NCI-H1930 (cell line): ENCODE results near the gene FAM89B.

Experiments
- DNase-seq, 2 experiments: peaks; one replicate each; lab custom pipeline; 2025; lab: John Stamatoyannopoulos, UW

Gene FAM89B

DNA sequence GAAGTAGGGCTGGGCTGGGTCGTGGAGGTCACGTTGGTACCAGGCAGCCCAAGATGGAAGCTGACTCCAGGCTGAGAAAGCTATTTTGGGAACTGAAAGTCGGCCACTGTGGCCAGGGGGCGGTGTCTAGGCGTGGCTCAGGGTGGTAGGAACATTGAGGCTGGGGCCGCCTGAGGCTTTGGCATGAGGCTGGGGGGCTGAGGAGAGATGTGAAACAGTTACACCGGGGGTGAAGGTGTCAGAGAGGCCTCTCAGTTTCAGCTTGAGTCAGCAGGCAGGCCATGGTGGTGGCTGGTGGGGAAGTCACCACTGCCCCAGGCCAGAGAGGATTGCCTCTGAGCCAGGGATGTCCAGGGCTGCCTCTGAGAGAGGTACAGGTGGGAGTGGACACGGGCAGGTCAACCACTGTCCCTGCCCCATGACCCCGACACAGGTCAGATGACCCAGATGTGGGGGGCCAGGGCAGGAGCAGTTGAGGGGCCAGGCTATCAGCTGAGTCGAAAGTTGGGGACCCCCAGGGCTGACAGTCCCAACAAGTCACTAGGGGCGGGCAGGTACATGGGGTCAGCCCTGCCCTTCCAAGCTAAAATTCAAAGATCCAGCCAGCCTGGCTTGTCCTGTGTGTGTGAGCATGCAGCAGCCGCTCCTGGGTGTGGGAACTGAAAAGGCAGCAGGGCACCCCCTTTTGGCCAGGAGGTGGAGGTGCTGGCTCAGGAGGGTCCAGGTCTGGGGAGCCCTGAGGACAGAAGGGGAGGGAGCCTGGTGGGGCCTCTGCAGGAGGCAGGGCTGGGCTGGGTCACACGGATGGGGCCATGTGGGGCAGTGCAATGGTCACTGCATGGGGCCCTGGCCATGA, 16.1 kb downstream of the FAM89B start:
- no peak for DNase-seq

DNA sequence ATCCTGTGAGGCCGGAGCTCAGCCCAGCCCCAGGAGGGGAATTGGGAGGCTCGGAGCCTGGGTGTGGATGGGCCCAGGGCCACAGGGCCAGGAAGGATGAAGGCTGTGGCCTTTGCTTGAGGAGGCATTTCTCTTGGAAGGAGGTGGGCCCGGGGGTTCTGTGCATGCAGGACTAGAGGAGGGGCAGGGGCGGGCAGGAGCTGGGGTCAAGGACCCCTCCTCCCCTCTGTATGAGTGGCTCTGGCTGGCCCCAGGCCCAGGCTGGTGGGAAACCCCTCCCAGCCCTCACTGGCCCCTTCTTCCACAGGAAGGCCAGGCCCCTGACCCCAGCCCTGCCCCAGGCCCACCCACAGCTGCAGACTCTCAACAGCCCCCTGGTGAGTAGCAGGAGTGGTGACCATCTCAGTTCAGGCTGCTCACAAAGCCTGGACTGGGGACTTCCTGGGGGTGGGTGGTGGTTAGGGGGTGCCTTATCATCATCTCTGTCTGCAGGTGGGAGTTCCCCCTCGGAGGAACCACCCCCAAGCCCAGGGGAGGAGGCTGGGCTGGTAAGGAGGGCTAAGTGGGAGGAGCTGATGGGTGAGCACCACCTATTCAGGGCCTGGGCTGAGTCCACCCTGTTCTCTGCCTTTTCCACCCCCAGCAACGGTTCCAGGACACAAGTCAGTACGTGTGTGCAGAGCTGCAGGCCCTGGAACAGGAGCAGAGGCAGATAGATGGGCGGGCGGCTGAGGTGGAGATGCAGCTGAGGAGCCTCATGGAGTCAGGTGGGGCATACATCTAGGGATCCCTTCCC, 17.3 kb downstream of the FAM89B start:
- no peak for DNase-seq

DNA sequence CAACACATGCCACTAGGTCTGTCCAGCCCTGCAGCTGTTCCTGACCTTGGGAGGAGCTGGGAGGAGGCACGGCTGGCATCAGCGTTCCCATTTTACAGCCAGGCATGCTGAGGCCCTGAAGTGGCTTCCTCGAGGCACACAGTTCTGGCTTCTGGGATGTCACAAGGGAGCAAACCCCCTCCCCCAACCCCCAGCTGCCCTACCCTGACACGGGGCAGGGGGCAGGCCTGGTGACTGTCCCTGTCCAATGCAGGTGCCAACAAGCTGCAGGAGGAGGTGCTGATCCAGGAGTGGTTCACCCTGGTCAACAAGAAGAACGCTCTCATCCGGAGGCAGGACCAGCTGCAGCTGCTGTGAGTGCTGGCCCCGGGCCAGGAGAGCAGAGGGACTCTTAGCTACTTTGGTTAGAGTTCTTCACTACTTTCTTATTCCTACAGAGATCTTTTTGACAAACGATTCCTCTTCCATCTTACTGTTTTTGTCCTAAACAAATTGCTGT, 18.0 kb downstream of the FAM89B start:
- no peak for DNase-seq

DNA sequence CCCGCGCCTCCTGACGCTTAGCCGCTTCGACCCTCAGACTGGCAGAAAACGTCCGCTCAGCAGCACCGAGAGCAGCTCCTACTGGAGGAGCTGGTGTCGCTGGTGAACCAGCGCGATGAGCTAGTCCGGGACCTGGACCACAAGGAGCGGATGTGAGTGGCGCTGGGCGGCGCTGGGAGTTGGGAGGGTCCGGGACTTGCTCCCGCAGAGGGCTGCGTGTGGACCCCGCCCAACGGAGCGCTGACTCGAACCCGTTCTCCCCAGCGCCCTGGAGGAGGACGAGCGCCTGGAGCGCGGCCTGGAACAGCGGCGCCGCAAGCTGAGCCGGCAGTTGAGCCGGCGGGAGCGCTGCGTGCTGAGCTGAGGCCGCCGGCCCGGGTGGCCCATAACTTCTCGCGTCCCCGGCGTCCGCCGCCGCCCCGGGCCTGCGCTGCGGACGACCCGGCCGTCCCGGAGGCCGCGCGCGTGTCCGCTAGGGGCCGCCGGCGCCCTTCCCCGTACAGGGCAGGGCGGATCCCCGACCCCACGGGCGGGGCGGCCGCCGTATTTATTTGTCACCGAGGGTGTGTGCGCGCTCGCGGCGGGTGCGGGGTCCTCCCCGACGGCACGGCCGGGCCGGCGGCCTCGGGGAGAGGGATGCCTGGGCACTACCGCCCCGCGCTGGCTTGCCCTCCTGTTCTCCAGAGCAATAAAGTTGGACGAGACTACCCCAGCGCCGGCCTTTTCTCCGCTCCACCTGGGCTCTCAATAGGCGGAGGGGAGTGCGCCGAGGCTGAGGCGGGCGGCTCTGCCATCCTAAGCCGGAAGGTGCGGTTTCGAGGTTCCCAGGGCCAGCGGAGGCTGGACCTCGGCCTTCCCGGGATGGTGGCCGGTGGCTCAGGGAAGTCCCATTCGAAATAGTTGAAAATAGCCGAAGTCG, 19.9 kb downstream of the FAM89B start:
- no peak for DNase-seq

DNA sequence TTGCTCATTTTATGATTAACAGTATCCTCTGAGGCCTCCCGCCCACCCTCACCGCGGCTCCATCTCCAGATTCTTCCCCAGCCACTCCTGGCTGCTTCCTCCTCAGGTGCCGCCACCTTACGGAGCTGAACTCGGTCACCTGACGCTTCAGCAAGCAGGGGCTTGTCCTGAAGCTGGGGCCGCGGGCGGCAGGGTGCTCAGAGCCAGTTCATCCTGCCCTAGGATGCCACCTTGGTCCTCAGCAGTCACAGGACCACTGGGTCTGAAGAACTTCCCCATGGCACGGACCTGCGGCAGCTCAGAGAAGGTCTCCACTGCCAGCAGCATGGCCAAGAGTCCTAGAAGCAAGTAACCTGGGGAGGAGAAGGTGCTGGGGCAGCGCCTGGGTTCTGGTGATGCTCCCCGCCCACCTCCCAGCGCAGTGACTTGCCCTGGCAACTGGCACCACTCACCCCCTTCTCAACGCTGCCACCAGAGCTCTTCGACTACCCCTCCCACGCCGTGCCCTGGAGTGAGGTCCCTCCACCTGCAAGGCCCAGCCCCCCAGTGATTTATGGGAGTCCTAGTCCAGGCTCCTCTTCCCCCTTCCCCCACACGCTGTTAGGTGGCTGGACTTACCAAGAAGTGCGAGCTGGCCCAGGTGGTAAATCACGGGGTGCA, 20.6 kb downstream of the FAM89B start:
- DNase-seq = no peak

DNA sequence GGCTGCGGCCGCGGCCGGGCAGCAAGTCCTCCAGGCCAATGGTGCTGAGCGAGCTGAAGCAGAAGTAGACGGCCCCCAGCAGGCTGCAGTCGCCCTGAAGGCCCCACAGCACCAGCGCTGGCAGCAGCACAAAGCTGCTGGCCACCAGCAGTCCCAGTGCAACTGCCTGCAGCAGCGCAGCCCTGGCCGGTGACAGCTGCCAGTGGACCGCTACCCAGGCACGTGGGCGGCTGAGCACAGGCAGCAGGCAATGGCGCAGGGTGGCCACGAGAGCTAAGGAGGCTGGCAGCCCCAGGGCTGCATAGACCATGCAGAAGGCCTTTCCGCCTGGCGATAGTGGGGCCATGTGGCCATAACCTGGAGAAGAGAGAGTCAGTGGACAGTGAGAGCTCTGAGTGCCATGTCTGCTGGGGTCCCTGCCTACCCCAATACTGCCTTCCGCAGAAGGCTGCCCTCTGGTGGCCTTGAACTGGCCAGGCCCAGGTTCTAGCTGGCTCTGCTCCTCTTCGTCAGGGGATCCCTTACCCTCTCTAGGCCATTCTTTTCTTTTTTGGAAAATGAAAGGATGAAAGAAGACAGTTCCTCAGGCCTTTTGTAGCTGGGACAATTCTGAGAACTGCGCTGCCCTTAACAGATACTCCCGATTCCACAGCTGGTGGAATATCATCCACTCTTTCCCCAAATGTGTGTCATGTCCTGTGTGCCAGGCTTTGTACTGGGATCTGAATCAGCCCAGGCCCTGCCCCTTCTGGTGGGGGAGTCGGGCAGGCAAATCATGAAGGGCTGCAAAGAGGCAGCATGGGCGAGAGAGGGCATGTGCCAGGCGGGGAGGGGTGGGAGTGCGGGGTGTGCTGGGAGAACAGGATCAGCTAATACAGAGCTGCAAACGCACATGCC, 21.4 kb downstream of the FAM89B start:
- no peak for DNase-seq

DNA sequence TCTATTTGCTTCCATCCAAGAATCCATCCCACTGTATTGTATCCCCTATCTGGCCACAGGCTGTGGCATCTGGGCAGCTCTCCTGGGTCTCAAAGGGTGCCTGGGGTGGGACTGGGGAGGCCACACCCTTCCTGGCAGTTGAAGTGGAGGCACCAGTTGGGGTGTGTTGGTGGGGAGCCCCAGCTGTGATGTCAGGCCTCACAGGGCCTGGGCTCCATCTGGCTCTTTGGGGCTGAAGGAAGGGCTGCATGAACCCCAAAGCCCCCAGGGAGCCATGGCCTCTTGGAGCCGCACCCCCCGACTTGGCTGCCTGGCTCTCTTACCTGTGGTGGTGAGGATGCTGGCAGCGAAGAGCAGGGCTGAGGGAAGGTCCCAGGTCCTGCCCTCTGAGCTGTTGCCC, 22.8 kb downstream of the FAM89B start:
- no peak for DNase-seq

DNA sequence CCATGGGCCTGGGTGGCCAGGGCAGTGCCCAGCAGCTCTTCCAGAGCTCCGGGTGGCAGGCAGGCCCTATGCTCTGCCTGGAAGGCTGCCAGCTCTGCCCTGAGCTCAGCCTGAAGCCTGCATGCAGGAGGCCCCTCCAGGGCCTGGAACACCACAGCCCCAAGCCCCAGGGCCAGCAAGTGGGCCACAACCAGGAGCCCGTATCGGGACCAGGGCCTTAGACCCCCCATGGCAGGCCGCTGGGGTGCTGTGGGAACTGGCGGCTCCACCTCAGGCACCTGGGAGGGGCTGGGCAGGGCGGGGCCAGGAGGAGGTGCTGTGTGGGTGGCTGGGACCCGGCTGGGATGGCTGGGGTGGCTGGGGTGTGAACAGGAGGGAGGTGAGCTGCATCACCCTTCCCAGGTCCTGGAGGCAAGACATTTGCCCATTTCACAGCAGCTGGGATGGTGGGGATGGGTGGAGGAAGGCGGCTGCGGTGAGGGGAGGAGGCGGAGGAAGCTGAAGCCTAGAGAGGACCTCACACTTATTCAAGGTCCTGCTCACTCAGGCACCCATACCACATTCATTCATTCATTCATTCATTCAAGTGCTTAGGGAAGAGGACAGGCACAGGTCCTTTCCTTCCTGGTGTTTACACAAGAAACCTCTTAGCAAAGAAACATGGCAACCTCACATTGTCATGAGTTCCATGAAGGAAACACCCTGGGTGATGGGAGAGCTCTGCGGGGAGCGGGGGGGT, 23.4 kb downstream of the FAM89B start, which contains the start of gene KCNK7:
TSS of gene KCNK7 (minus strand) at position 258 of the 739 bp plus-strand sequence. CDS start at position 230, 28 bp downstream.
- DNase-seq = no peak

DNA sequence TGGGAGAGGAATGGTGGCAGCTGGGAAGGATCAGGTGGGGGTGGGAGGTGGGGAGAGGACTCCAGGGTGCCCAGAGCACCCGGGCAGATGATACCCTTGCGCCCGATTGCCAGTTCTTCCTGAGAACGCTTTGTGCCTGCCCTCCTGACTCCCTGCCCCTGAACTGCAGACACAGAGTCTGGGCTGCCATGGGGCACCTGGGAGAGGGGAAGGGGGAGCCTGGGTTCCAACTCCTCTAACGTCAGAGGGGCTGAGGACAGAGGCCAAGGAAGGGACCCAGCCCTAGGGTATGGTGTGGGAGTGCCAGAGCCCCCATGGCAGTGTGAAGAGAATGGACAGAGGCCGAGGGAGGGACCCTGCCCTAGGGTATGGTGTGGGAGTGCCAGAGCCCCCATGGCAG, 24.2 kb downstream of the FAM89B start:
- DNase-seq = no peak

DNA sequence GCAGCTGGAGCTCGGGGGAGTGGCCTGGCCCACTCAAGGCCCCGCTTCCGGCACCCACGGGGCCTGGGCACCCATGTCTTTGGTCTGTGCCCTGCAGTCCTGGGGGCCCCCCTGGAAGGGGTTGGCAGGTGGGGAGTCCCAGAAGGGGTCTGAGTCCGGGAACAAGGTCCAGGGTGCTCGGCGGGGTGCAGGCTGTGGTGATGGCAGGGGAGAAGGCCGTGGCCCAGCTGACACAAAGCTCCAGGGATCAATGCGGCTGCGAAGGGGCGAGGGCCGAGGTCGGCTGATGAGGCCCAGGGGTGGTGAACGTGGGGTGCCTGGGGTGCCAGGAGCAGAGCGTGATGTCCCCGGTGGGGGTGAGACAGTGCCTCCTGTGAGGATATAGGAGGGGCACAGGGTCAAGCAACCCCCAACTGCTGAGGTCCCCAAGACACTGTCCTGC, 25.9 kb downstream of the FAM89B start:
- no peak for DNase-seq

DNA sequence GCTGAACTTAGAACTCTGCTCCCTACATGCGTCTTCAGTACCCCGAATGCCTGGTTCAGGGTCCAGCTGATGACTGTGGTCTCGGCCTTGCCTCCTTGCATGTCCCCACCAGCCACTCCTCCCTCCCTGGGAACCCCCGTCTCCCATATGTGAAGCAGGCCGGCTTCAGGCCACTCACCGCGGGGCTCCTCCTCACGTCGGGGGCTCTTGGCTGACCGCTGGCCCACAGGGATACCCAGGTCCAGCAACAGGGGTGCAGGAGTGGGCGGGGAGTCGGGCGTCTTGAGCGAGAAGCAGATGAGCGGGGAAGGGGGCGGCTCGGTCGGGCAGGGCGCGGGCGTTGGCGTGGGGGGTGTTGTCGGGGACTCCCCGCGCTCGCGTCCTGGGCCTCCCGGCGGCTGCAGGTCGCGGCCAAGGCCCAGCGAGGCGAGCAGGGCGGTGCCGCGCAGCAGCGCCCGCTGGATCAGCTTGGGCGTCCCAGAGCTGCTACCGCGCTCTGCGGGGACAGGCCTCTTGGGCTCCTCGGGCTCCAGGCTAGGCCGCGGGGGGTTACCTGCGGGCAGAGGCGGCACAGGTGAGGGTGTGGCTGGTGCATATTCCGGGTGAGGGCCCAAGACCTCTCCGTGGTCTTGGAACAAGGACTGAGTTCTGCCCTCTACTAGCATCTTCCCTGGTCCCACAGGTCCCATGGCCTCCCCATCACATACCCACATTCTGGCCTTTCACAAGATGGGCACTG, 27.0 kb downstream of the FAM89B start:
- no peak for DNase-seq

DNA sequence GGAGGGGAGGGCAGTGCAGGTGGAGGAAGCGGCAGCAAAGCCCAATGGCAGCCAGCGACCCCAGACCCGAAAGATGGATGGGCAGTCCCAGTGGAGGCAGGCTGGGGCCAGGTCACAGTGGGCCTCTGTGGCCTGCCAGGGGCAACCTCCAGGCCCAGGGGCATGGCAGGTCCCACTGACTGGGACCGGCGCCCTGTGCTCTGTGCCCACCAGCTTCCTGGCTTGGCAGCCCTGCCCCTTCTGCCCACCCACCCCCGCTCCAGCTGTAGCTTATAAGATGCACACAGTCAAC, 27.6 kb downstream of the FAM89B start:
- no peak for DNase-seq

DNA sequence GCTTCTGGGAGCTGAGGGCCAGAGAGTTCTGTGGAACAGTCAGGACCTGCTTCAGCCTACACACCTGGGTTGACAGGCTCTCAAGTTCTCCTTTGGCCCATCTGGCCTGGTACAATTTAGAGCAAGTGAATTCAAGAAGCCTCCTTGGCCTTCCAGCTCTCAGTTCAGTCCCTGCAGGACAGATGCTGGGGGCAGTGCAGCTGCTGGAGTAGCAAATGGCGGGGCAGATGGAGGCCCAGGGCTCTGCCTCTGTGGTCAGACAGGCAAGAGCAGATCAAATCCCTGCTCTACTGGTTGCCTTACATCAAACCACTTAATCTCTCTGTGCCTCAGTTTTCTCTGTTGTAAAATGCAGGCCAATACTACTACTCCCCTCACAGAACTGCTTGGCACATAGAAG, 31.9 kb downstream of the FAM89B start:
- DNase-seq = no peak

DNA sequence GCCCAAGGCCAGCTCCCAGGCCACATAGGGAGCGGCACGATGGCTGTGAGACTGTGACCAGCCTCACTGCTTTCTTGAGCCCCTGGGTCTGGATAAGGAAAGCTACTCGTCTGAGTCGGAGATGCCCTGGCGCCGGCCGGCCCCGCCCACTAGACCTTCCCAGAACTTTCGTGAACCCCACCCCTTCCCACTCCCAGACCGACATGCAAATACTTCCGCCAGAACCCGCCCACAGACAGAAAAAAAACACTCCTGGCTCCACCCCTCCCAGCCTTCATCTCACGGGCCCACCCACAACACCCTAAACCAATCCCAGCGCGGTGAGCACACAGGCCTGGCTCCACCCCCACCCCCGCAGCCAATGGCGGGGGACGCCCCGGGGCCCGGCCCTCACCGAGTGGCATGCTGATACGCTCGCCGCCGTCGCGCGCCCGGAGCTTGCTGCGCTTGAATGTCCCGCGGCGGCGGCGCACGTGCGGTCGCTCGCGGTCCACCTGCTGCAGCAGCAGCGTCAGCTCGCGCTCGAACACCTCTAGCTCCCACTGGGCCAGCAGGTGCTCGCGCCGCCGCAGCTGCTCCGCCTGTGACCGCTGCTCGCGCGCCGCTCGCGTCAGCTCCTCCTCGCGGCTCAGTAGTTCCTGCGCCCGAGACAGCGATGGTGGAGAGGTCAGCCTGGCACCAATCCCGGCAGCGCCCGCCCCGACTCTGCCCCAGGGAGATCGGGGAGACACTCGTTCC, 34.7 kb downstream of the FAM89B start:
- DNase-seq = peak; percentile 50 to 64

DNA sequence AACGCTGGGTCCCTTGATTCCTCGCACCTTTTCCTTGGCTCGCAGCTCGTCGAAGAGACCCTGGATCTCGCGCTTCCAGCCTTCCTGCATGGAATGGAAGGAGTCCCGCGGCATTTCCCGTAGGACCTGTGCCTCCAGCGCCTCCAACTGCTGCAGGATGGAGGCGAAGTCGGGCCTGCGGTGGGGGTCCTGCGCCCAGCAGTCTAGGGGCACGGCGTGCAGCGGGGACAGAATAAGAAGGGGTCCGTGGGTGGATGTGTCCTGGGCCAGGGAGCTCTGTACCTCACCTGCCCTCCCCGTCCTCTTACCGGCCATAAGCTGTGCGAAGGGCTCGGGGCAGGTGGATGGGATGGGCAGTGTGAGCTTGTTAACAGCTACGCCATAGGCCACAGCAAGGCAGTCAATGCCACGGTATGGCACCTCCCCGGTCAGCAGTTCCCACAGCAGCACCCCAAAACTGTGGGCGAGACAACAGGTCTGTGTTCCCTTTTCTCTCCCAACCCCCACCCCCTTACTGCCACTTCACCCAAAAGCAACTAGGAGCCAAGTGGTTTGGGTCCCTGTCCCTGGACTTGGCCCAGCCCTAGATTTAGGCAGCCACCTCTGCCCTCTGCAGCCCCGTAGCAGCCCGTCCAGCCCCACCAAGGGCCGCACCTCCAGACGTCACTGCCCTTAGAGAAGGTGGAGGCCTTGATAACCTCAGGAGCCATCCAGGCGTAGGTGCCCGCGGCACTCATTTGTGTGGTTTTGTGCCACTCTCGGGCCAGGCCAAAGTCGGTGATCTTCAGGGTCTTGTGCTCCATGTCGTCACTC, 35.5 kb downstream of the FAM89B start:
- no peak for DNase-seq

DNA sequence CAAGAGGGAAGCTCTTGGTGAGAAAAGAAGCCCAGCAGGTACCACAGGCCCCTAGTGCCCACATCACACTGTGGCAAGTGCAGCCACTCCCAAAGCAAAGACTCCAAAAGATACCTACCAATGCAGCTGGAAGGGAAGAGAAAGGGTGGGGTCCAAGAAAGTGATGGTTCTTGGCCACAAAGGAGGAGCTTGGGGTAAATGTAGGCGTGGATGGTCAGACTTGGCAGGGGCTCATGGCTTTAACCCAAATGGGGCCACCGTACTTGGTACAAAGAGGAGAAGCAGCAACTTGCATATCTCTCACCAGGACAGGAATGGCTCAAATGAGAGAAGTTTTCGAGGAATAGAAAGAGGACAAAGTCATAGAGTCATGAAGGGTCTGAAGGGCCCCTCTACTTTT, 36.9 kb downstream of the FAM89B start:
- DNase-seq = no peak

DNA sequence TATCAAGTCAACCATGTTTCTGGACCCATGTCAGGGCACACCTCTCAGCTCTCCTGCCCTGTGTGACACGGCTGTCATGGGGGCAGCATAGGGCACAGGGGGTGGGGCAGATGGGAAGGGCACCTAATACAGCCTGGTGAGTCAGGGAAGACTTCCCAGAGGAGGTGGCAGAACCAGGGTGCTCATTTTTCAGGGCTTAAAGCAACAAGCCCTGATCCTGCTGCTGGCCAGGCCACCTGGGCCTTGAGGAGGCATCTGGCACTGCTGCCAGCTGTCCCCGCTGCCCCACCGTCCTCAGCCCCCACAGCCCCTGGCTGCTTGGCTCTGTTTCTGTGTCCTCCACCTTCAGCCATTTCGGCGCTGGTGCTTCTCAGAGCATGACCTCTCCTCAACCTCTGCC, 37.3 kb downstream of the FAM89B start:
- no peak for DNase-seq
